K562 (cell line): ENCODE data around the gene SDF4. TPM values are rescaled to one million over a fixed set of nuclear protein-coding genes. Genes with fewer than 3 reads are reported as not detected.
A peak's percentile ranks its signal among the peaks of the same experiment; 100 is the strongest.

Source experiments
- ATAC-seq: fragments of 200-7000 bp; cut with Tn5 transposase; 3 replicates; pipeline ENCODE4 v1.9.1; 2020; ENCODE audit warnings: moderate library complexity
- BruUV-seq: library from RNA; stranded (reverse); fragments of 400-500 nt; replicated peaks from 2 replicates; lab custom pipeline; 2021; lab: Mats Ljungman, UMichigan
- CTCF ChIA-PET: fragments of 300-600 bp; formaldehyde crosslinking; extraction: SDS; loops from one replicate; lab custom pipeline; 2021; ENCODE audit warnings: low intra/inter-chr PET ratio; lab: Yijun Ruan, JAX
- POLR2A ChIA-PET: fragments of 300-600, 350-650 bp; sonication (Branson Sonifier 250); formaldehyde crosslinking; extraction: SDS; loops from one replicate; lab custom pipeline; 2021; ENCODE audit warnings: antibody characterized with exemption, inconsistent platforms; lab: Yijun Ruan, JAX
- DNase-seq, 4 experiments: peaks; one replicate each; pipeline versions ENCODE4 v3.0.0 to v3.0.0-alpha.2; 2011 to 2018; ENCODE audit warnings: low spot score in 3 of 4, mixed read lengths in 3 of 4; ENCODE audit errors: extremely low read depth in 1 of 4
- FAIRE-seq: peaks from 2 replicates; lab custom pipeline; 2011; peaks lifted over from hg19 to GRCh38; lab: Jason Lieb, UNC
- H2AFZ ChIP-seq: 2 replicates; pipeline ENCODE4 v1.6.0; 2011; ENCODE audit warnings: low read depth, low read length, control low read depth, inconsistent platforms
- H3K27ac ChIP-seq: fragments of 200-600 bp; 3 replicates; pipeline ENCODE4 v1.8.0; 2011; ENCODE audit warnings: low read depth, mild to moderate bottlenecking, control low read depth, inconsistent platforms, low read length, moderate library complexity, mixed read lengths; ENCODE audit errors: extremely low read depth
- H3K27me3 ChIP-seq, 2 experiments: fragments of 300-600 bp in 1 of 2; 2 replicates in 1 of 2; 3 replicates in 1 of 2; pipeline versions ENCODE4 v1.6.0 to v1.8.0; 2011; ENCODE audit warnings: inconsistent platforms in 2 of 2, low read length in 2 of 2, mild to moderate bottlenecking in 1 of 2, mixed read lengths in 1 of 2, moderate library complexity in 1 of 2; ENCODE audit not compliant: control insufficient read depth in 2 of 2, insufficient read depth in 2 of 2
- H3K36me3 ChIP-seq: fragments of 300-600 bp; 3 replicates; pipeline ENCODE4 v1.8.0; 2011; ENCODE audit warnings: mild to moderate bottlenecking, low read length, inconsistent platforms; ENCODE audit not compliant: control insufficient read depth, insufficient read depth
- H3K4me1 ChIP-seq, 2 experiments: fragments of 200-600 bp in 1 of 2; replicated peaks in 1 of 2; 2 replicates in 1 of 2; 3 replicates in 1 of 2; pipeline versions ENCODE4 v1.5.1 to v1.8.0; 2011; ENCODE audit warnings: inconsistent platforms in 2 of 2, low read length in 2 of 2, mild to moderate bottlenecking in 1 of 2, mixed read lengths in 1 of 2, moderate library complexity in 1 of 2; ENCODE audit not compliant: control insufficient read depth in 2 of 2, insufficient read depth in 2 of 2
- H3K4me2 ChIP-seq: 2 replicates; pipeline ENCODE4 v1.6.1; 2011; ENCODE audit warnings: low read length, control low read depth, inconsistent platforms, mixed read lengths; ENCODE audit not compliant: insufficient read depth
- H3K4me3 ChIP-seq: fragments of 200-600 bp; sonication (generic), shearing (Covaris generic); 2 replicates; pipeline ENCODE4 v1.5.1; 2016; ENCODE audit warnings: control low read depth, inconsistent platforms
- H3K79me2 ChIP-seq: fragments of 200-600 bp; 3 replicates; pipeline ENCODE4 v1.8.0; 2011; ENCODE audit warnings: low read length, inconsistent platforms; ENCODE audit not compliant: control insufficient read depth, insufficient read depth
- H3K9ac ChIP-seq, 2 experiments: 2 replicates each; pipeline versions ENCODE4 v1.6.0 to v1.6.1; 2011; ENCODE audit warnings: low read depth in 2 of 2, low read length in 2 of 2, control low read depth in 1 of 2, inconsistent platforms in 1 of 2, mild to moderate bottlenecking in 1 of 2, mixed read lengths in 1 of 2; ENCODE audit not compliant: insufficient read depth in 1 of 2
- H3K9me1 ChIP-seq: one replicate; pipeline ENCODE4 v1.6.0; 2011; ENCODE audit warnings: inconsistent platforms, mild to moderate bottlenecking, low read length, moderate library complexity; ENCODE audit not compliant: control insufficient read depth, insufficient read depth
- H3K9me3 ChIP-seq: replicated peaks from 2 replicates; pipeline ENCODE4 v1.5.1; 2011; ENCODE audit warnings: low read depth, low read length, inconsistent platforms; ENCODE audit not compliant: control insufficient read depth, insufficient read depth
- H4K20me1 ChIP-seq: replicated peaks from 2 replicates; pipeline ENCODE4 v1.6.1; 2011; ENCODE audit warnings: low read length, inconsistent platforms, mixed read lengths; ENCODE audit not compliant: control insufficient read depth, insufficient read depth
- MCM3 ChIP-seq: fragments of 450-650 bp; IDR thresholded peaks from 2 replicates; pipeline ENCODE4 v1.6.1; 2016
- MIER1 ChIP-seq: fragments of 450-650 bp; IDR thresholded peaks from 2 replicates; pipeline ENCODE4 v1.6.1; 2016; ENCODE audit warnings: antibody characterized with exemption, mild to moderate bottlenecking, low read depth
- RBM22 ChIP-seq: fragments of 200-400 bp; formaldehyde crosslinking; IDR thresholded peaks from 2 replicates; pipeline ENCODE4 v1.6.1; 2018; ENCODE audit warnings: low read length, low read depth; ENCODE audit not compliant: poor library complexity, severe bottlenecking
- TCF7L2 ChIP-seq: fragments of 150-350 bp; IDR thresholded peaks from 2 replicates; pipeline ENCODE4 v1.6.1; 2016; ENCODE audit warnings: low read depth, mild to moderate bottlenecking, low read length, moderate library complexity
- TFAM ChIP-seq: fragments of 250-450 bp; sonication (Bioruptor Pico); conservative IDR thresholded peaks from 2 replicates; pipeline ENCODE4 v1.5.0; 2021; ENCODE audit warnings: mild to moderate bottlenecking, moderate library complexity
- WGBS: fragments of 100-300 bp; shearing (Covaris generic); methylation state at CpG from one replicate; pipeline ENCODE4 v1.1.6; 2016; ENCODE audit warnings: low coverage, mixed read lengths; ENCODE audit not compliant: insufficient coverage; ENCODE audit errors: missing lambda C conversion rate; 5-methylcytosine and 5-hydroxymethylcytosine counted together
- in situ Hi-C: fragments of 300-500 bp; cut with MboI; formaldehyde crosslinking; loops from 4 replicates; pipeline ENCODE4 v1.15.0; 2018; ENCODE audit warnings: inconsistent platforms, mixed read lengths
- intact Hi-C: fragments of 100-400 bp; cut with micrococcal nuclease; formaldehyde crosslinking; loops from 2 replicates; pipeline ENCODE4 v1.14.2; 2022
- polyA plus RNA-seq, 8 experiments: library from polyadenylated mRNA; depleted of rRNA in 4 of 8; stranded (reverse) in 5 of 8; unstranded in 3 of 8; fragments of >200 nt; fragmentation: Nextera tagmentation in 2 of 8; fragmentation: Illumina TruSeq in 1 of 8; extraction: Ambion mirVana in 2 of 8; extraction: Trizol in 1 of 8; gene quantifications; 2 replicates each; pipeline versions ENCODE4 v1.2.1 to v1.2.3, GENCODE V29; 2011 to 2014; ENCODE audit warnings: inconsistent platforms in 1 of 8, missing spikeins in 1 of 8
- total RNA-seq, 7 experiments: library from RNA; depleted of rRNA in 6 of 7; stranded (reverse); fragments of >200 nt in 6 of 7; fragmentation: Illumina TruSeq in 2 of 7; extraction: Trizol in 2 of 7; gene quantifications; 2 replicates each; pipeline versions ENCODE4 v1.2.1 to v1.2.3, GENCODE V29; 2011 to 2021; ENCODE audit warnings: low replicate concordance in 1 of 7
- TF ChIP-seq, protein P1 (sequence below), 2 experiments: fragments of 450-650 bp; formaldehyde crosslinking in 1 of 2; IDR thresholded peaks; 2 replicates each; pipeline versions ENCODE4 v1.4.0 to v1.6.1; 2014 to 2020; ENCODE audit warnings: mild to moderate bottlenecking in 2 of 2, borderline replicate concordance in 1 of 2, low read depth in 1 of 2

Gene SDF4
- total and polyA plus RNA-seq, 9 of the 15 experiments (the other 6 are each of a cell fraction or from before 2014, with no cell fraction given) = 0.35 to 160 (median 65.2) TPM

DNA sequence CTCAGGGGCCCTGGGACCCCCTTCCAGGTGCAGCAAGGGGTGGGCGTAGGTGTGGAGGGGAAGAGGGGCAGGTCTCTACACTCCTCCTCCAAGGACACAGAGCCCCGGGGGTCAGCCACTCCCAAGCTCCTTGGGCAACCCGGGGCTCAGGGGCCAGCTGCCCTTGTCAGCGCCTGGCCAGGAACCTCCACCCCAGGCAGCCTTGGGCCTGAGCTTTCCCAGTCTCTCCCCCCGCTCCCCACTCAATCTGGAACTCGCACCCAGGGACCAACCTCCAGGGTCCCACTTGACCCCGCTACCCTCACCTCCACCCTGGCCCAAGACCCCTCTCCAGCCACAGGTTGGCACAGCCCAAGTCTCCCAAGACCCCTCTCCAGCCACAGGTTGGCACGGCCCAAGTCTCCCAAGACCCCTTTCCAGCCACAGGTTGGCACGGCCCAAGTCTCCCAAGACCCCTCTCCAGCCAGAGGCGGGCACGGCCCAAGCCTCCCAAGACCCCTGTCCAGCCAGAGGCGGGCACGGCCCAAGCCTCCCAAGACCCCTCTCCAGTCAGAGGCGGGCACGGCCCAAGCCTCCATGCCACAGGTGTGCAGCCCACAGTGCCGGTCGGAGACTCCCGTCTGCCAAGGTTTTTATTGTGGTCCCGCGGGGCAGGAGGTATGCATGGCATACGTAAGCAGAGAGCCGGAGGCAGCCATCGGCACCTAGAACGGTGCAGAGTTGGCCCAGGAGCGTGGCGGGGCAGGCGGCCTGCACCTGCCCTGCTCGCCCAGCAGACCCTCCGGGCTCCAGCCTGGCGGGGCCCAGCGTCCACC, 20.9 kb downstream of the SDF4 start:
- H3K4me3 ChIP-seq = no peak overlapping the region
- no peak overlapping the region for H3K4me2 ChIP-seq
- BruUV-seq = no TSS peak
- no peak for TF ChIP-seq TCF7L2
- TF ChIP-seq MIER1 = no peak
- no peak for TF ChIP-seq TFAM (CRISPR knock-in tag)
- no peak for TF ChIP-seq MCM3
- TF ChIP-seq, protein P1, sequence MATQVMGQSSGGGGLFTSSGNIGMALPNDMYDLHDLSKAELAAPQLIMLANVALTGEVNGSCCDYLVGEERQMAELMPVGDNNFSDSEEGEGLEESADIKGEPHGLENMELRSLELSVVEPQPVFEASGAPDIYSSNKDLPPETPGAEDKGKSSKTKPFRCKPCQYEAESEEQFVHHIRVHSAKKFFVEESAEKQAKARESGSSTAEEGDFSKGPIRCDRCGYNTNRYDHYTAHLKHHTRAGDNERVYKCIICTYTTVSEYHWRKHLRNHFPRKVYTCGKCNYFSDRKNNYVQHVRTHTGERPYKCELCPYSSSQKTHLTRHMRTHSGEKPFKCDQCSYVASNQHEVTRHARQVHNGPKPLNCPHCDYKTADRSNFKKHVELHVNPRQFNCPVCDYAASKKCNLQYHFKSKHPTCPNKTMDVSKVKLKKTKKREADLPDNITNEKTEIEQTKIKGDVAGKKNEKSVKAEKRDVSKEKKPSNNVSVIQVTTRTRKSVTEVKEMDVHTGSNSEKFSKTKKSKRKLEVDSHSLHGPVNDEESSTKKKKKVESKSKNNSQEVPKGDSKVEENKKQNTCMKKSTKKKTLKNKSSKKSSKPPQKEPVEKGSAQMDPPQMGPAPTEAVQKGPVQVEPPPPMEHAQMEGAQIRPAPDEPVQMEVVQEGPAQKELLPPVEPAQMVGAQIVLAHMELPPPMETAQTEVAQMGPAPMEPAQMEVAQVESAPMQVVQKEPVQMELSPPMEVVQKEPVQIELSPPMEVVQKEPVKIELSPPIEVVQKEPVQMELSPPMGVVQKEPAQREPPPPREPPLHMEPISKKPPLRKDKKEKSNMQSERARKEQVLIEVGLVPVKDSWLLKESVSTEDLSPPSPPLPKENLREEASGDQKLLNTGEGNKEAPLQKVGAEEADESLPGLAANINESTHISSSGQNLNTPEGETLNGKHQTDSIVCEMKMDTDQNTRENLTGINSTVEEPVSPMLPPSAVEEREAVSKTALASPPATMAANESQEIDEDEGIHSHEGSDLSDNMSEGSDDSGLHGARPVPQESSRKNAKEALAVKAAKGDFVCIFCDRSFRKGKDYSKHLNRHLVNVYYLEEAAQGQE (IDR thresholded peaks at IDR 0.05; ENCODE audit: borderline replicate concordance) = no peak
- TF ChIP-seq, protein P1 (CRISPR knock-in tag; IDR thresholded peaks at IDR 0.05; ENCODE audit: low read depth) = no peak
- no peak for TF ChIP-seq RBM22
- TF ChIP-seq, all 486 proteins: peak for 0
- POLR2A ChIA-PET = interaction anchor here (2.3 kb wide), 1 partner anchor 20 kb away, joined by 7 read pairs; no protein-coding TSS in a partner anchor
- FAIRE-seq (no peak), DNase-seq (no peak), ATAC-seq (no peak)
- no peak overlapping the region for H2AFZ ChIP-seq
- H3K9ac ChIP-seq = peak overlapping the region in 1 of 2 experiments; percentile 59; a peak in 1 of 4 replicates
- H3K79me2 ChIP-seq = no peaks in the 10 kb centered on the region
- no peaks in the 10 kb centered on the region for H3K9me3 ChIP-seq
- H3K27me3 ChIP-seq = no peaks in the 10 kb centered on the region
- CTCF ChIA-PET = no interaction called here
- H3K9me1 ChIP-seq = no peaks in the 10 kb centered on the region
- peaks cover 5% of the 10 kb centered on the region; the same call in 1 of the 3 replicates for H3K36me3 ChIP-seq
- H4K20me1 ChIP-seq = no peaks in the 10 kb centered on the region; the same call in 1 of the 2 replicates
- whole genome bisulfite sequencing = 76% methylated on average over 28 of the region's 31 CpGs
- peaks cover 13 to 92% of the 10 kb centered on the region in 2 experiments; a peak in 4 of 5 replicates for H3K4me1 ChIP-seq
- intact Hi-C loops (no loop called here), in situ Hi-C loops (no loop called here)
- no peak overlapping the region for H3K27ac ChIP-seq
